HEK293T (cell line): ENCODE results near the gene SAP30L.
A peak's percentile ranks its signal among the peaks of the same experiment; 100 is the strongest.

Source experiments
- CTCF ChIA-PET: fragments of 350-600 bp; formaldehyde crosslinking; extraction: SDS; loops from one replicate; lab custom pipeline; 2021; ENCODE audit warnings: antibody characterized with exemption, inconsistent platforms; lab: Yijun Ruan, JAX
- POLR2A ChIA-PET: fragments of 350-600 bp; formaldehyde crosslinking; extraction: SDS; loops from one replicate; lab custom pipeline; 2020; ENCODE audit warnings: antibody characterized with exemption, inconsistent platforms; lab: Yijun Ruan, JAX
- DNase-seq: peaks from one replicate; pipeline ENCODE4 v3.0.0; 2012; ENCODE audit warnings: mixed read lengths; ENCODE audit errors: extremely low spot score
- ARNT ChIP-seq: fragments of 450-650 bp; IDR thresholded peaks from 2 replicates; pipeline ENCODE4 v1.6.1; 2017; ENCODE audit warnings: mild to moderate bottlenecking
- BHLHE40 ChIP-seq: fragments of 450-650 bp; IDR thresholded peaks from 2 replicates; pipeline ENCODE4 v1.6.1; 2016; ENCODE audit warnings: mild to moderate bottlenecking, moderate library complexity, borderline replicate concordance
- CTBP1 ChIP-seq: fragments of 450-650 bp; IDR thresholded peaks from 2 replicates; pipeline ENCODE4 v1.6.1; 2016; ENCODE audit warnings: borderline replicate concordance
- ELF4 ChIP-seq: fragments of 450-650 bp; IDR thresholded peaks from 2 replicates; pipeline ENCODE4 v1.6.1; 2017; ENCODE audit warnings: antibody characterized with exemption
- FOXA1 ChIP-seq: fragments of 450-650 bp; IDR thresholded peaks from 2 replicates; pipeline ENCODE4 v1.6.1; 2016; ENCODE audit warnings: mild to moderate bottlenecking
- FOXK2 ChIP-seq: fragments of 450-650 bp; IDR thresholded peaks from 2 replicates; pipeline ENCODE4 v1.6.1; 2016; ENCODE audit warnings: mild to moderate bottlenecking
- FOXM1 ChIP-seq: fragments of 450-650 bp; IDR thresholded peaks from 2 replicates; pipeline ENCODE4 v1.6.1; 2017; ENCODE audit warnings: mild to moderate bottlenecking, borderline replicate concordance
- HDGF ChIP-seq: fragments of 450-650 bp; IDR thresholded peaks from 2 replicates; pipeline ENCODE4 v1.6.1; 2017; ENCODE audit warnings: antibody characterized with exemption, borderline replicate concordance
- L3MBTL2 ChIP-seq: fragments of 450-650 bp; conservative IDR thresholded peaks from 2 replicates; pipeline ENCODE4 v1.6.1; 2016; ENCODE audit warnings: mild to moderate bottlenecking
- LEF1 ChIP-seq: fragments of 450-650 bp; IDR thresholded peaks from 2 replicates; pipeline ENCODE4 v1.6.1; 2017; ENCODE audit warnings: mild to moderate bottlenecking, borderline replicate concordance
- NFRKB ChIP-seq: fragments of 450-650 bp; IDR thresholded peaks from 2 replicates; pipeline ENCODE4 v1.6.1; 2016; ENCODE audit warnings: mild to moderate bottlenecking, moderate library complexity
- SP1 ChIP-seq: fragments of 450-650 bp; IDR thresholded peaks from 2 replicates; pipeline ENCODE4 v1.6.1; 2017
- SUZ12 ChIP-seq: fragments of 450-650 bp; IDR thresholded peaks from 2 replicates; pipeline ENCODE4 v1.6.1; 2016; ENCODE audit warnings: mild to moderate bottlenecking
- TARDBP ChIP-seq: fragments of 450-650 bp; IDR thresholded peaks from 2 replicates; pipeline ENCODE4 v1.6.1; 2016
- ZNF384 ChIP-seq: fragments of 450-650 bp; IDR thresholded peaks from 2 replicates; pipeline ENCODE4 v1.6.1; 2016
- TF ChIP-seq, protein P1 (sequence below): fragments of 450-650 bp; IDR thresholded peaks from 2 replicates; pipeline ENCODE4 v1.6.1; 2016

Gene SAP30L

GRCh38 chr5:154467655-154468354 is 22.0 kb downstream of the SAP30L start:
- peak; percentile 88 for DNase-seq
- ChIA-PET CTCF (interaction anchor here (0.5 to 3.3 kb wide), 12 partner anchors 9 to 172 kb away, joined by 3 to 43 read pairs (median 6); no protein-coding TSS in a partner anchor), POLR2A (interaction anchor here (0.7 to 1.2 kb wide), 3 partner anchors 10 to 142 kb away, joined by 3 to 5 read pairs (median 3); partner anchors contain the start of gene HAND1)
- TF ChIP-seq ELF4 (no peak), ZNF384 (no peak), TARDBP (no peak), BHLHE40 (no peak), CTBP1 (no peak), SP1 (no peak), FOXM1 (no peak), LEF1 (no peak), FOXK2 (no peak), FOXA1 (no peak), SUZ12 (no peak), ARNT (no peak), L3MBTL2 (no peak), NFRKB (no peak), HDGF (no peak)
- TF ChIP-seq, protein P1, sequence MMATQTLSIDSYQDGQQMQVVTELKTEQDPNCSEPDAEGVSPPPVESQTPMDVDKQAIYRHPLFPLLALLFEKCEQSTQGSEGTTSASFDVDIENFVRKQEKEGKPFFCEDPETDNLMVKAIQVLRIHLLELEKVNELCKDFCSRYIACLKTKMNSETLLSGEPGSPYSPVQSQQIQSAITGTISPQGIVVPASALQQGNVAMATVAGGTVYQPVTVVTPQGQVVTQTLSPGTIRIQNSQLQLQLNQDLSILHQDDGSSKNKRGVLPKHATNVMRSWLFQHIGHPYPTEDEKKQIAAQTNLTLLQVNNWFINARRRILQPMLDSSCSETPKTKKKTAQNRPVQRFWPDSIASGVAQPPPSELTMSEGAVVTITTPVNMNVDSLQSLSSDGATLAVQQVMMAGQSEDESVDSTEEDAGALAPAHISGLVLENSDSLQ, result no peak

GRCh38 chr5:154470137-154470536 is 24.3 kb downstream of the SAP30L start:
- ChIA-PET POLR2A (no interaction called here), CTCF (interaction anchor here (0.7 to 2.7 kb wide), 4 partner anchors 16 to 141 kb away, joined by 3 to 9 read pairs (median 4); no protein-coding TSS in a partner anchor)
- DNase-seq, result no peak
- TF ChIP-seq FOXM1, result no peak
- TF ChIP-seq, protein P1, result no peak

DNA sequence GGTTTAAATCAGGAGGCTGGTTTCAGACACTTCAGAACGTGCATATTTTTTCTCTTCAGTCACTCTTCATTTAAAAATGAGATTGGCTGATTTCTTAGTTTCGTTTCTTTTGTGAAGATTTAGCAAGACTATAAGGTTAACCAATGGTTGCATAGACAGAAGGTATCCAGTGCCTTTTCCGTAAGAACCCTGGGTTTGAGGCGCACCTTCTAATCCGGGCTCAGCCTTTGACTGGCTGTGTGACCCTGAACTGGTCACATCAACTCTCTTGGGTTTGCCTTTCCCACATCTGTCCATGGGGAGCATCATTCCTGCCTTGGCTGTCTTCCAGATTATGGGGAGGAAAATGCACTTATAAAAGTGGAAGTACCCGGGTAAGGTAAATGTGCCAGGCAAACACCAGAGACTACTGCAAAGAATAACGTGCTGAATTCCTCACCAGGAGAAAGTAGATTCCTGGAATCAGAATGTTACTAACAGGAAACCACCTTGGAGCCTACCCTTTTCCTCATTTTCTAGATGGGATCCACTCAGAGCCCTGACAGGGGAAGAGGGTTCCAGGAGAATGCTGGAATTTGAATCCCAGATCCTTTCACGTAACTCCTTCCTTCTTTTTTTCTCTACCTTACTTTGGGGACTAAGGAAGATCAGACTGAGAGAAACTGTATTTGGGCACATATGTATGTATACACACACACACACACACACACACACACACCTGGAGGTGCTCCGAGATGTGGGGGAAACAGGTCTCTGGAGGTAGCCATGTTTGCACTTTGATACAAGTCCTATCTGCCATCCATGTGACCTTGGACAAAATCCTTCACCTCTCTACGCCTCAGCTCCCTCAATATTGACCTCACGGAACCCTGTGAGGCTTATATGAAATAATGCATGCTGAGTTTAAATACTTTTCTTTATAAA is 25.4 kb downstream of the SAP30L start:
- CTCF ChIA-PET, result interaction anchor here (0.6 to 2.0 kb wide), 2 partner anchors 15 to 50 kb away, joined by 4 to 6 read pairs; no protein-coding TSS in a partner anchor
- TF ChIP-seq CTBP1, result no peak
- TF ChIP-seq SUZ12, result no peak
- TF ChIP-seq L3MBTL2, result no peak
- no peak for DNase-seq
- POLR2A ChIA-PET, result no interaction called here

- CTCF ChIA-PET, result interaction anchor here (1.0 kb wide), 1 partner anchor 136 kb away, joined by 4 read pairs; no protein-coding TSS in a partner anchor
- TF ChIP-seq ARNT, result no peak
- no peak for TF ChIP-seq FOXM1
- TF ChIP-seq FOXK2, result no peak
- no peak for TF ChIP-seq ZNF384
- TF ChIP-seq, protein P1, result no peak
- TF ChIP-seq SP1, result no peak
- no peak for TF ChIP-seq L3MBTL2
- no peak for TF ChIP-seq HDGF
- no peak for TF ChIP-seq LEF1
- no peak for TF ChIP-seq CTBP1
- TF ChIP-seq FOXA1, result no peak
- no peak for TF ChIP-seq TARDBP
- TF ChIP-seq NFRKB, result no peak
- no peak for TF ChIP-seq SUZ12
- TF ChIP-seq ELF4, result no peak
Observed at GRCh38 chr5:154472871-154473580, 27.2 kb downstream of the SAP30L start.

GRCh38 chr5:154473581-154474283 is 27.9 kb downstream of the SAP30L start:
- TF ChIP-seq FOXA1 (no peak), CTBP1 (no peak), ARNT (no peak), SP1 (no peak), ZNF384 (no peak), SUZ12 (no peak), L3MBTL2 (no peak), FOXM1 (no peak), FOXK2 (no peak), BHLHE40 (no peak), LEF1 (no peak), TARDBP (no peak), HDGF (no peak), ELF4 (no peak)
- TF ChIP-seq, protein P1, result no peak
- ChIA-PET CTCF (interaction anchor here (1.0 kb wide), 1 partner anchor 135 kb away, joined by 4 read pairs; no protein-coding TSS in a partner anchor), POLR2A (interaction anchor here (0.9 to 1.1 kb wide), 2 partner anchors 10 to 114 kb away, joined by 3 to 4 read pairs; no protein-coding TSS in a partner anchor)
- no peak for DNase-seq

More at GRCh38 chr5:154472871-154473580, 27.2 kb downstream of the SAP30L start:
- POLR2A ChIA-PET, result no interaction called here
- no peak for DNase-seq
